Measurements from ENCODE around the gene SNAPIN. TPM values are rescaled to one million over a fixed set of nuclear protein-coding genes. Genes with fewer than 3 reads are reported as not detected.
A peak's percentile ranks its signal among the peaks of the same experiment; 100 is the strongest.

SNAPIN gene
- total and polyA plus RNA-seq, 9 of the 15 experiments (the other 6 are each of a cell fraction or from before 2014, with no cell fraction given) = 11.2 to 43.9 (median 32.3) TPM

- no peak for TF ChIP-seq PTTG1 (tag; IDR thresholded peaks at IDR 0.05; ENCODE audit: low read depth)
- TF ChIP-seq CBX1 (IDR thresholded peaks at IDR 0.05; ENCODE audit: low read depth) = no peak
- peak; percentile 77; the same call in 1 of the 2 replicates for TF ChIP-seq GATAD2B (IDR thresholded peaks at IDR 0.05; ENCODE audit: borderline replicate concordance)
- TF ChIP-seq NR4A1 (CRISPR knock-in tag; IDR thresholded peaks at IDR 0.05) = no peak
- no peak for TF ChIP-seq NR4A1 (tag; IDR thresholded peaks at IDR 0.05)
- no peak for TF ChIP-seq RREB1 (CRISPR knock-in tag; IDR thresholded peaks at IDR 0.05)
- no peak for TF ChIP-seq SMARCB1 (IDR thresholded peaks at IDR 0.05; ENCODE audit: insufficient read length, low read depth)
- no peak for TF ChIP-seq ZNF277 (CRISPR knock-in tag; IDR thresholded peaks at IDR 0.05; ENCODE audit: borderline replicate concordance)
These were observed 12.5 kb downstream of the SNAPIN start, which contains the start of gene ILF2 (continued) for GRCh38 chr1:153670859-153671627.

Measured in K562 (cell line).